A549 (cell line): ENCODE data around the gene SPSB1. TPM values are rescaled to one million over a fixed set of nuclear protein-coding genes. Genes with fewer than 3 reads are reported as not detected.
A peak's percentile ranks its signal among the peaks of the same experiment; 100 is the strongest.

Experiments used
- ATAC-seq, 2 experiments: fragments of 200-7000 bp in 1 of 2; fragments of >200 bp in 1 of 2; cut with Nextera tagmentation in 1 of 2; cut with Tn5 transposase in 1 of 2; 3 replicates each; pipeline versions ENCODE4 v1.8.0 to v1.9.1; 2018 to 2020; ENCODE audit warnings: mild to moderate bottlenecking in 1 of 2, moderate library complexity in 1 of 2
- CTCF ChIA-PET: fragments of 300-600 bp; sonication (Branson Sonifier 250); formaldehyde crosslinking; extraction: SDS; loops from one replicate; lab custom pipeline; 2021; ENCODE audit warnings: antibody characterized with exemption, inconsistent platforms; lab: Yijun Ruan, JAX
- POLR2A ChIA-PET: fragments of 350-600 bp; formaldehyde crosslinking; extraction: SDS; loops from one replicate; lab custom pipeline; 2021; ENCODE audit warnings: antibody characterized with exemption, inconsistent platforms; lab: Yijun Ruan, JAX
- DNase-seq, 2 experiments: peaks; one replicate each; pipeline versions ENCODE4 v3.0.0 to v3.0.0-alpha.2; 2011 to 2016; ENCODE audit warnings: low read depth in 1 of 2, low spot score in 1 of 2
- FAIRE-seq: peaks from 2 replicates; lab custom pipeline; 2011; peaks lifted over from hg19 to GRCh38; lab: Jason Lieb, UNC
- H3K27ac ChIP-seq, 2 experiments: fragments of >200 bp; sonication (Bioruptor Twin); formaldehyde crosslinking; 3 replicates each; pipeline ENCODE4 v1.5.1; 2016 to 2017
- H3K4me1 ChIP-seq: fragments of >200 bp; sonication (Bioruptor Twin); formaldehyde crosslinking; 3 replicates; pipeline ENCODE4 v1.6.1; 2016
- H3K4me2 ChIP-seq: fragments of >200 bp; sonication (Bioruptor Twin); formaldehyde crosslinking; 3 replicates; pipeline ENCODE4 v1.6.1; 2016
- H3K4me3 ChIP-seq: fragments of >200 bp; sonication (Bioruptor Twin); formaldehyde crosslinking; 3 replicates; pipeline ENCODE4 v1.5.1; 2016
- H3K9me3 ChIP-seq: fragments of >200 bp; sonication (Bioruptor Twin); formaldehyde crosslinking; 3 replicates; pipeline ENCODE4 v1.6.1; 2016
- CBX2 ChIP-seq: fragments of 200-600 bp; sonication (generic); IDR thresholded peaks from 2 replicates; pipeline ENCODE4 v1.6.1; 2016; ENCODE audit warnings: low read depth, mild to moderate bottlenecking, borderline replicate concordance
- CHD2 ChIP-seq: fragments of 150-350 bp; IDR thresholded peaks from 2 replicates; pipeline ENCODE4 v1.6.1; 2014; ENCODE audit warnings: low read length; ENCODE audit not compliant: partially characterized antibody
- CHD4 ChIP-seq: fragments of 200-600 bp; sonication (generic); IDR thresholded peaks from 2 replicates; pipeline ENCODE4 v1.6.1; 2016; ENCODE audit warnings: antibody characterized with exemption, mild to moderate bottlenecking, borderline replicate concordance
- EHF ChIP-seq: fragments of 250-450 bp; sonication (Bioruptor Pico); IDR thresholded peaks from 2 replicates; pipeline ENCODE4 v1.5.0; 2020; ENCODE audit warnings: mild to moderate bottlenecking
- EHMT2 ChIP-seq: fragments of 200-600 bp; sonication (generic); IDR thresholded peaks from 2 replicates; pipeline ENCODE4 v1.6.1; 2016; ENCODE audit warnings: antibody characterized with exemption, low read depth, mild to moderate bottlenecking, moderate library complexity
- EP300 ChIP-seq, 2 experiments: fragments of >200 bp; sonication (Bioruptor Twin); formaldehyde crosslinking; IDR thresholded peaks; 2 replicates in 1 of 2; 3 replicates in 1 of 2; pipeline ENCODE4 v1.6.1; 2016 to 2017
- ESRRA ChIP-seq: fragments of 150-350 bp; IDR thresholded peaks from 2 replicates; pipeline ENCODE4 v1.6.1; 2014; ENCODE audit warnings: mild to moderate bottlenecking, low read length, borderline replicate concordance
- HEYL ChIP-seq: fragments of 250-450 bp; sonication (Bioruptor Pico); IDR thresholded peaks from 2 replicates; pipeline ENCODE4 v1.8.0; 2021; ENCODE audit warnings: mild to moderate bottlenecking, moderate library complexity
- HOXA7 ChIP-seq: fragments of 250-450 bp; sonication (Bioruptor Pico); IDR thresholded peaks from 2 replicates; pipeline ENCODE4 v1.5.0; 2020; ENCODE audit warnings: mild to moderate bottlenecking, moderate library complexity
- HOXB13 ChIP-seq: fragments of 250-450 bp; sonication (Bioruptor Pico); IDR thresholded peaks from 2 replicates; pipeline ENCODE4 v1.5.0; 2020; ENCODE audit warnings: low read depth, mild to moderate bottlenecking, moderate library complexity
- HOXB5 ChIP-seq: fragments of 250-450 bp; sonication (Bioruptor Pico); IDR thresholded peaks from 2 replicates; pipeline ENCODE4 v1.5.0; 2020; ENCODE audit warnings: mild to moderate bottlenecking, moderate library complexity
- JUN ChIP-seq, 2 experiments: fragments of >200 bp; sonication (Bioruptor Twin); formaldehyde crosslinking; IDR thresholded peaks; 2 replicates in 1 of 2; 3 replicates in 1 of 2; pipeline ENCODE4 v1.6.1; 2016 to 2017
- KDM5A ChIP-seq: fragments of 200-600 bp; sonication (generic); IDR thresholded peaks from 2 replicates; pipeline ENCODE4 v1.6.1; 2016; ENCODE audit warnings: antibody characterized with exemption, mild to moderate bottlenecking
- MAFK ChIP-seq: fragments of 450-650 bp; IDR thresholded peaks from 2 replicates; pipeline ENCODE4 v1.6.1; 2014; ENCODE audit not compliant: partially characterized antibody
- MAZ ChIP-seq: fragments of 150-350 bp; IDR thresholded peaks from 2 replicates; pipeline ENCODE4 v1.6.1; 2014; ENCODE audit warnings: antibody characterized with exemption, low read depth, low read length, borderline replicate concordance
- MYC ChIP-seq: IDR thresholded peaks from 2 replicates; pipeline ENCODE4 v1.6.1; 2012; ENCODE audit warnings: mild to moderate bottlenecking, inconsistent platforms, low read length, improper control_type of control experiment, borderline replicate concordance
- NPAS2 ChIP-seq: fragments of 250-450 bp; sonication (Bioruptor Pico); IDR thresholded peaks from 2 replicates; pipeline ENCODE4 v1.8.0; 2022; ENCODE audit warnings: mild to moderate bottlenecking, moderate library complexity, borderline replicate concordance
- RAD21 ChIP-seq, 2 experiments: fragments of >200 bp in 1 of 2; sonication (Bioruptor Twin) in 1 of 2; formaldehyde crosslinking in 1 of 2; IDR thresholded peaks in 1 of 2; conservative IDR thresholded peaks in 1 of 2; 2 replicates in 1 of 2; 3 replicates in 1 of 2; pipeline ENCODE4 v1.6.1; 2012 to 2018; ENCODE audit warnings: inconsistent platforms in 1 of 2
- RFX5 ChIP-seq: fragments of 450-650 bp; IDR thresholded peaks from 2 replicates; pipeline ENCODE4 v1.7.1; 2014; ENCODE audit warnings: antibody characterized with exemption, mild to moderate bottlenecking, moderate library complexity
- RNF2 ChIP-seq: fragments of 200-600 bp; sonication (generic); IDR thresholded peaks from 2 replicates; pipeline ENCODE4 v1.6.1; 2016; ENCODE audit warnings: low read depth, mild to moderate bottlenecking, antibody characterized with exemption, moderate library complexity, borderline replicate concordance
- ZC3H11A ChIP-seq: fragments of 450-650 bp; IDR thresholded peaks from 2 replicates; pipeline ENCODE4 v1.6.1; 2014; ENCODE audit warnings: antibody characterized with exemption, mild to moderate bottlenecking
- ZFP36 ChIP-seq: fragments of 450-650 bp; IDR thresholded peaks from 2 replicates; pipeline ENCODE4 v1.6.1; 2014; ENCODE audit warnings: borderline replicate concordance; ENCODE audit not compliant: partially characterized antibody
- ZSCAN20 ChIP-seq: fragments of 250-450 bp; sonication (Bioruptor Pico); IDR thresholded peaks from 2 replicates; pipeline ENCODE4 v1.8.0; 2022; ENCODE audit warnings: mild to moderate bottlenecking, moderate library complexity
- WGBS: methylation state at CpG from one replicate; pipeline ENCODE4 v1.1.6; 2017; ENCODE audit errors: missing lambda C conversion rate; 5-methylcytosine and 5-hydroxymethylcytosine counted together
- polyA plus RNA-seq, 4 experiments: library from polyadenylated mRNA; depleted of rRNA in 3 of 4; stranded (reverse); fragments of >200 nt; fragmentation: RNase III in 1 of 4; extraction: RNeasy Plus Mini Kit Qiagen cat#74134 plus additional on column Dnase treatment in 1 of 4; gene quantifications; 2 replicates in 3 of 4; 3 replicates in 1 of 4; pipeline ENCODE4 v1.2.3, GENCODE V29; 2011 to 2017
- TF ChIP-seq, protein P1 (sequence below): IDR thresholded peaks from 2 replicates; pipeline ENCODE4 v1.6.1; 2012
- TF ChIP-seq, protein P2 (sequence below): fragments of 250-450 bp; sonication (Bioruptor Pico); IDR thresholded peaks from 2 replicates; pipeline ENCODE4 v1.5.0; 2021; ENCODE audit warnings: mild to moderate bottlenecking, moderate library complexity, borderline replicate concordance
- TF ChIP-seq, protein P3 (sequence below): IDR thresholded peaks from 2 replicates; pipeline ENCODE4 v1.6.1; 2012; ENCODE audit warnings: low read depth, borderline replicate concordance
- TF ChIP-seq, protein P4 (sequence below): fragments of >200 bp; sonication (Bioruptor Twin); formaldehyde crosslinking; IDR thresholded peaks from 3 replicates; pipeline ENCODE4 v1.5.1; 2016

SPSB1 gene
- polyA plus RNA-seq, 2 of the 4 experiments (the other 2 are of a cell fraction), result 22.3 to 23.7 TPM

DNA sequence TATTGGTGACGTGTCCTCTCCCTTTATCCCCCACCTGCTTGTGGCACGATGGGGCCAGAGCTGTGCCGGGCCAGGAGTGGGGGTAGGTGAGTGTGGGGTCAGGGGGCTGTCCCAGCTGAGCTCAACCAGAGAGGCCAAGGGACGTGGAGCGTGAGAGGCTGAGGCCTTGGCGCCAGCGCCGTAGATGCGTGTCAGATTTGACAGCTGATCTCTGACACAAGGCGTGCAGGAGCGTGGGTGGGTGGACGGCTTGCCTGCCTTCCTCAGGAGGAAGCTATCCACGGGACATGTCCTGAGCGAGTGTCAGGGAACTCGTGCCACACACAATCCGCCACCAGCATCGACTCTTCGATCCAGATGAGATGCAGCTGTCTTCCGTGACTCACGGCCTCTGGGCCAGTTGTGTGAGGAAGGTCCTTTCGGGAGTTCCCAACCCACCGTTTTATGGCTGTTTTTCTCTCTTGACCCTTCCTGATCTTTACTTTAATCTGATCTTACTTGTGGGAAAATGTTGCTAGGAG, 56.7 kb downstream of the SPSB1 start:
- ATAC-seq (no peak), DNase-seq (no peak), FAIRE-seq (no peak)
- ChIA-PET CTCF (interaction anchor here (0.6 kb wide), 1 partner anchor 106 kb away, joined by 3 read pairs; no protein-coding TSS in a partner anchor), POLR2A (no interaction called here)
- TF ChIP-seq NPAS2 (CRISPR knock-in tag) (no peak), EHF (no peak), CHD2 (no peak), CHD4 (no peak), MAFK (no peak), RNF2 (no peak), JUN (IDR thresholded peaks at IDR 0.05) (no peak), MAZ (no peak), HOXB5 (CRISPR knock-in tag) (no peak), ESRRA (no peak), ZFP36 (no peak), EHMT2 (no peak), EP300 (IDR thresholded peaks at IDR 0.05) (no peak)
- TF ChIP-seq, protein P1, sequence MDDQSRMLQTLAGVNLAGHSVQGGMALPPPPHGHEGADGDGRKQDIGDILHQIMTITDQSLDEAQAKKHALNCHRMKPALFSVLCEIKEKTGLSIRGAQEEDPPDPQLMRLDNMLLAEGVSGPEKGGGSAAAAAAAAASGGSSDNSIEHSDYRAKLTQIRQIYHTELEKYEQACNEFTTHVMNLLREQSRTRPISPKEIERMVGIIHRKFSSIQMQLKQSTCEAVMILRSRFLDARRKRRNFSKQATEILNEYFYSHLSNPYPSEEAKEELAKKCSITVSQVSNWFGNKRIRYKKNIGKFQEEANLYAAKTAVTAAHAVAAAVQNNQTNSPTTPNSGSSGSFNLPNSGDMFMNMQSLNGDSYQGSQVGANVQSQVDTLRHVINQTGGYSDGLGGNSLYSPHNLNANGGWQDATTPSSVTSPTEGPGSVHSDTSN, result no peak
- Histone ChIP-seq H3K4me2 (no peak overlapping the region), H3K9me3 (no peaks in the 10 kb centered on the region), H3K4me1 (peaks cover 38% of the 10 kb centered on the region; the same call in 2 of the 3 replicates), H3K27ac (no peak overlapping the region), H3K4me3 (no peak overlapping the region)
- WGBS, result 89% methylated on average over 21 of the region's 22 CpGs

DNA sequence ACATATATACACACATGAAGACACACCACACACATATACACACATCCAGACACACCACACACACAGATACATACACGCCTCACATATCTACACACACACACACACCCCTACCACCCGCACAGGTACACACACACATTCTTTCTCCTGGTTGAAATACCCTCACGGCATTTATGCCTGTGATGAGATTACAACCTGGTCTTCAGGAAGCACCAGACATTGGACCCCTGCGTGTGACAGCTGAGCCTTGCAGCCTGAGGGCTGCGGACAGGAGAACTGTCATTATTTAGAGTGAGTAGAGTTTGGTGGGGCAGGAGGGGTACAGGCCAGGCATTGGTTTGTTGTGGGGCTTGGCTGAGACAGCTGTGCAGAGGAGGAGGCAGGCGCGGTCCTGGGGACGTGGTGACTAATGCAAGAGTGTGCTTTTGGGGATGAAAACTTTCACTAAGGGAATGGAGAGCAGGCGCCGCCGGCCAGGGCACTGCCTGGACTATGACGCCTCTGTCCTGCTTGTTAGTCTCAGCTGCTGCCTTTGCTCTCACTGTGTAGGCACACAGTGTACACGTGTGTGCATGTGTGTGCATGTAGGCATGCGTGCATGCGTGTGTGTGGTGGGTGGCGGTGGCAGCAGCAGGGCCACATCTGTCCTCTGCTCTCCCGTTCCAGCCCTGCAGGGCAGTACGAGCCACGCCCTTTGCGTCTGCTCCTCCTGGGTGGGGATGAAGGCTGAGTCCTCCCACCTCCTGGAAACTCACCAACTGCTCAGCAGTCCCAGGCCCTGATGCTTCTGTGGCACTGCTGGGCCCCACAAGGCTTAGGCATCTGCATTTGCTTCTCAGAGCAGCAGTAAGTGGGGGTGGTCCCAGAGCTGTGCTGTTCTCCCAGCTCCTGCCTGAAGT, 57.6 kb downstream of the SPSB1 start:
- WGBS, result 79% methylated on average over 16 of the region's 20 CpGs
- no peaks in the 10 kb centered on the region for H3K9me3 ChIP-seq
- H3K4me3 ChIP-seq, result no peak overlapping the region
- ChIA-PET POLR2A (no interaction called here), CTCF (no interaction called here)
- ATAC-seq (no peak), FAIRE-seq (no peak), DNase-seq (no peak)
- H3K27ac ChIP-seq, result peak overlapping the region in 1 of 2 experiments; percentile 31; a peak in 1 of 6 replicates
- no peak overlapping the region for H3K4me2 ChIP-seq
- TF ChIP-seq HOXA7 (no peak), RFX5 (no peak), CBX2 (no peak), ESRRA (no peak), ZSCAN20 (CRISPR knock-in tag) (no peak), CHD4 (no peak), HOXB13 (no peak), ZC3H11A (no peak), CHD2 (no peak), HEYL (CRISPR knock-in tag) (no peak), NPAS2 (CRISPR knock-in tag) (no peak), KDM5A (no peak), RAD21 (conservative IDR thresholded peaks at IDR 0.05 in 1 of 2, IDR thresholded peaks at IDR 0.05 in 1 of 2) (no peak), MYC (no peak), EHMT2 (no peak)
- TF ChIP-seq, protein P2, sequence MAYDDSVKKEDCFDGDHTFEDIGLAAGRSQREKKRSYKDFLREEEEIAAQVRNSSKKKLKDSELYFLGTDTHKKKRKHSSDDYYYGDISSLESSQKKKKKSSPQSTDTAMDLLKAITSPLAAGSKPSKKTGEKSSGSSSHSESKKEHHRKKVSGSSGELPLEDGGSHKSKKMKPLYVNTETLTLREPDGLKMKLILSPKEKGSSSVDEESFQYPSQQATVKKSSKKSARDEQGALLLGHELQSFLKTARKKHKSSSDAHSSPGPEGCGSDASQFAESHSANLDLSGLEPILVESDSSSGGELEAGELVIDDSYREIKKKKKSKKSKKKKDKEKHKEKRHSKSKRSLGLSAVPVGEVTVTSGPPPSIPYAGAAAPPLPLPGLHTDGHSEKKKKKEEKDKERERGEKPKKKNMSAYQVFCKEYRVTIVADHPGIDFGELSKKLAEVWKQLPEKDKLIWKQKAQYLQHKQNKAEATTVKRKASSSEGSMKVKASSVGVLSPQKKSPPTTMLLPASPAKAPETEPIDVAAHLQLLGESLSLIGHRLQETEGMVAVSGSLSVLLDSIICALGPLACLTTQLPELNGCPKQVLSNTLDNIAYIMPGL, result no peak
- TF ChIP-seq, protein P3, sequence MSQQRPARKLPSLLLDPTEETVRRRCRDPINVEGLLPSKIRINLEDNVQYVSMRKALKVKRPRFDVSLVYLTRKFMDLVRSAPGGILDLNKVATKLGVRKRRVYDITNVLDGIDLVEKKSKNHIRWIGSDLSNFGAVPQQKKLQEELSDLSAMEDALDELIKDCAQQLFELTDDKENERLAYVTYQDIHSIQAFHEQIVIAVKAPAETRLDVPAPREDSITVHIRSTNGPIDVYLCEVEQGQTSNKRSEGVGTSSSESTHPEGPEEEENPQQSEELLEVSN, result no peak
- TF ChIP-seq, protein P4, sequence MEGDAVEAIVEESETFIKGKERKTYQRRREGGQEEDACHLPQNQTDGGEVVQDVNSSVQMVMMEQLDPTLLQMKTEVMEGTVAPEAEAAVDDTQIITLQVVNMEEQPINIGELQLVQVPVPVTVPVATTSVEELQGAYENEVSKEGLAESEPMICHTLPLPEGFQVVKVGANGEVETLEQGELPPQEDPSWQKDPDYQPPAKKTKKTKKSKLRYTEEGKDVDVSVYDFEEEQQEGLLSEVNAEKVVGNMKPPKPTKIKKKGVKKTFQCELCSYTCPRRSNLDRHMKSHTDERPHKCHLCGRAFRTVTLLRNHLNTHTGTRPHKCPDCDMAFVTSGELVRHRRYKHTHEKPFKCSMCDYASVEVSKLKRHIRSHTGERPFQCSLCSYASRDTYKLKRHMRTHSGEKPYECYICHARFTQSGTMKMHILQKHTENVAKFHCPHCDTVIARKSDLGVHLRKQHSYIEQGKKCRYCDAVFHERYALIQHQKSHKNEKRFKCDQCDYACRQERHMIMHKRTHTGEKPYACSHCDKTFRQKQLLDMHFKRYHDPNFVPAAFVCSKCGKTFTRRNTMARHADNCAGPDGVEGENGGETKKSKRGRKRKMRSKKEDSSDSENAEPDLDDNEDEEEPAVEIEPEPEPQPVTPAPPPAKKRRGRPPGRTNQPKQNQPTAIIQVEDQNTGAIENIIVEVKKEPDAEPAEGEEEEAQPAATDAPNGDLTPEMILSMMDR, result no peak
- TF ChIP-seq, protein P1, result no peak
- H3K4me1 ChIP-seq, result peaks cover 35% of the 10 kb centered on the region; the same call in 2 of the 3 replicates
